Panc1 (cell line): Measurements from ENCODE around the gene LRRN4CL.

ENCODE experiments used
- CTCF ChIP-seq: fragments of 450-650 bp; IDR thresholded peaks from 2 replicates; pipeline ENCODE4 v1.5.1; 2017; ENCODE audit warnings: mild to moderate bottlenecking
- POLR2AphosphoS5 ChIP-seq: IDR thresholded peaks from 2 replicates; pipeline ENCODE4 v1.6.1; 2012; ENCODE audit warnings: mild to moderate bottlenecking, low read depth, low read length, moderate library complexity
- REST ChIP-seq, 2 experiments: IDR thresholded peaks; 2 replicates each; pipeline ENCODE4 v1.6.1; 2011 to 2012; ENCODE audit warnings: low read depth in 2 of 2, control low read depth in 1 of 2, low read length in 1 of 2, mild to moderate bottlenecking in 1 of 2, moderate library complexity in 1 of 2; ENCODE audit not compliant: insufficient read depth in 1 of 2
- TCF7L2 ChIP-seq: IDR thresholded peaks from 2 replicates; pipeline ENCODE4 v1.6.1; 2011; ENCODE audit warnings: mild to moderate bottlenecking, low read depth, low read length, inconsistent platforms

- TF ChIP-seq REST (IDR thresholded peaks at IDR 0.05; ENCODE audit: insufficient read depth in 1 of 2, low read depth in 2 of 2, low read length in 1 of 2), result no peak
- no peak for TF ChIP-seq CTCF
- no peak for TF ChIP-seq TCF7L2
- TF ChIP-seq POLR2AphosphoS5, result no peak
Observed at GRCh38 chr11:62671236-62671607, 18.1 kb downstream of the LRRN4CL start.
